Kidney epithelial cell (primary cell): ENCODE data around the gene SULT1E1. TPM values are rescaled to one million over a fixed set of nuclear protein-coding genes. Genes with fewer than 3 reads are reported as not detected.

Experiments
- total RNA-seq: library from RNA; depleted of rRNA; stranded (reverse); fragments of >200 nt; gene quantifications from 2 replicates; pipeline ENCODE4 v1.2.3, GENCODE V29; 2015

SULT1E1 gene
- total RNA-seq, 1 donor from 2014 or later: not detected

Other genes starting within 250 kb of the SULT1E1 start
- not detected in 2 replicates for gene UGT2A2, start 220.5 kb downstream of the SULT1E1 start, total RNA-seq
- not detected in 2 replicates for gene UGT2A1, start 206.9 kb downstream of the SULT1E1 start, total RNA-seq
- not detected in 2 replicates for gene SULT1B1, start 99.5 kb downstream of the SULT1E1 start, total RNA-seq
- gene CSN1S1, start 70.9 kb upstream of the SULT1E1 start, total RNA-seq: not detected in 2 replicates
- gene CSN2, start 105.6 kb upstream of the SULT1E1 start, total RNA-seq: not detected in 2 replicates
- not detected in 2 replicates for gene STATH, start 135.8 kb upstream of the SULT1E1 start, total RNA-seq
- not detected in 2 replicates for gene HTN3, start 168.3 kb upstream of the SULT1E1 start, total RNA-seq
- gene HTN1, start 190.3 kb upstream of the SULT1E1 start, total RNA-seq: not detected in 2 replicates